ENCODE measurements around the gene XPR1.

DNA sequence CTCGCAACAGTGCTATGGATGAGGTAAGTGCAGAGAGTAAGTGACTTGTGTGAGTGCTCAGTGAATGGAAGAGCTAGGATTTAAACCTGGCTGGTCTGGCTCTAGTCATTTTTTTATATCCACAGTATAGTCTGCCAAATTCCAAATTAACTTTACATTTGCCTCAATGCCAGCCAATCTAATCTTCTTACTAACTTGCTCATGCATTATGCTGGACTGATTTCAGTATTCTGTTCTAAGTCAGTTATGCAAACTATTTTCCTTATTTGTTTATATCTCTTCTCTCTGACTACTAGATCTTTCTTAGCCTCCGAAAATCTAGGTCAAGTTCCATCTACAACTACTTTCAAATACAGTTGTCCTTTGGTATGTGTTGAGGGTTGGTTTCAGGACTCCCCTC lies 133.3 kb downstream of the XPR1 start:
- no peak for TF ChIP-seq POLR2AphosphoS5 (IDR thresholded peaks at IDR 0.05)
- TF ChIP-seq, protein P1, sequence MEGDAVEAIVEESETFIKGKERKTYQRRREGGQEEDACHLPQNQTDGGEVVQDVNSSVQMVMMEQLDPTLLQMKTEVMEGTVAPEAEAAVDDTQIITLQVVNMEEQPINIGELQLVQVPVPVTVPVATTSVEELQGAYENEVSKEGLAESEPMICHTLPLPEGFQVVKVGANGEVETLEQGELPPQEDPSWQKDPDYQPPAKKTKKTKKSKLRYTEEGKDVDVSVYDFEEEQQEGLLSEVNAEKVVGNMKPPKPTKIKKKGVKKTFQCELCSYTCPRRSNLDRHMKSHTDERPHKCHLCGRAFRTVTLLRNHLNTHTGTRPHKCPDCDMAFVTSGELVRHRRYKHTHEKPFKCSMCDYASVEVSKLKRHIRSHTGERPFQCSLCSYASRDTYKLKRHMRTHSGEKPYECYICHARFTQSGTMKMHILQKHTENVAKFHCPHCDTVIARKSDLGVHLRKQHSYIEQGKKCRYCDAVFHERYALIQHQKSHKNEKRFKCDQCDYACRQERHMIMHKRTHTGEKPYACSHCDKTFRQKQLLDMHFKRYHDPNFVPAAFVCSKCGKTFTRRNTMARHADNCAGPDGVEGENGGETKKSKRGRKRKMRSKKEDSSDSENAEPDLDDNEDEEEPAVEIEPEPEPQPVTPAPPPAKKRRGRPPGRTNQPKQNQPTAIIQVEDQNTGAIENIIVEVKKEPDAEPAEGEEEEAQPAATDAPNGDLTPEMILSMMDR (IDR thresholded peaks at IDR 0.05): no peak
- TF ChIP-seq EP300 (IDR thresholded peaks at IDR 0.05): no peak
- TF ChIP-seq POLR2A (IDR thresholded peaks at IDR 0.05): no peak
